GM23338 (cell line): ENCODE results near the gene CES3. TPM values are rescaled to one million over a fixed set of nuclear protein-coding genes. Genes with fewer than 3 reads are reported as not detected.

Experiments
- ATAC-seq: fragments of 200-7000 bp; cut with Tn5 transposase; 3 replicates; pipeline ENCODE4 v1.9.1; 2020
- DNase-seq: peaks from one replicate; pipeline ENCODE4 v3.0.0-alpha.2; 2015; ENCODE audit warnings: low spot score
- H2AFZ ChIP-seq: fragments of 200-600 bp; sonication (generic); 2 replicates; pipeline ENCODE4 v1.8.0; 2016; ENCODE audit warnings: antibody characterized with exemption, mild to moderate bottlenecking, moderate library complexity
- H3F3A ChIP-seq: fragments of 200-600 bp; sonication (generic); replicated peaks from 2 replicates; pipeline ENCODE4 v1.8.0; 2017; ENCODE audit warnings: antibody characterized with exemption, mixed run types, low read depth
- H3K27ac ChIP-seq: fragments of 200-600 bp; sonication (generic); 2 replicates; pipeline ENCODE4 v1.6.1; 2016; ENCODE audit warnings: low read depth
- H3K27me3 ChIP-seq: fragments of 200-600 bp; sonication (generic); 2 replicates; pipeline ENCODE4 v1.8.0; 2016; ENCODE audit warnings: mild to moderate bottlenecking, mixed run types, moderate library complexity; ENCODE audit not compliant: insufficient read depth
- H3K36me3 ChIP-seq: fragments of 200-600 bp; sonication (generic); 2 replicates; pipeline ENCODE4 v1.8.0; 2016; ENCODE audit warnings: mild to moderate bottlenecking; ENCODE audit not compliant: insufficient read depth
- H3K4me1 ChIP-seq: fragments of 200-600 bp; sonication (generic); 2 replicates; pipeline ENCODE4 v1.8.0; 2016; ENCODE audit warnings: mild to moderate bottlenecking, moderate library complexity; ENCODE audit not compliant: insufficient read depth
- H3K4me2 ChIP-seq: fragments of 200-600 bp; sonication (generic); 2 replicates; pipeline ENCODE4 v1.7.1; 2017; ENCODE audit warnings: mixed run types
- H3K4me3 ChIP-seq: fragments of 200-600 bp; sonication (generic); 2 replicates; pipeline ENCODE4 v1.6.1; 2016; ENCODE audit warnings: mixed run types
- H3K79me2 ChIP-seq: fragments of 200-600 bp; sonication (generic); replicated peaks from 2 replicates; pipeline ENCODE4 v1.8.0; 2017; ENCODE audit warnings: mild to moderate bottlenecking; ENCODE audit not compliant: insufficient read depth
- H3K9me2 ChIP-seq: fragments of 200-600 bp; sonication (generic); 2 replicates; pipeline ENCODE4 v1.8.0; 2017; ENCODE audit not compliant: insufficient read depth
- H4K20me1 ChIP-seq: fragments of 200-600 bp; sonication (generic); replicated peaks from 2 replicates; pipeline ENCODE4 v1.8.0; 2017; ENCODE audit warnings: mild to moderate bottlenecking; ENCODE audit not compliant: insufficient read depth
- H3K27ac Mint-ChIP-seq: 2 replicates; pipeline ENCODE4 v1.8.0; 2020; ENCODE audit warnings: inconsistent platforms, mild to moderate bottlenecking, moderate library complexity, mixed read lengths
- H3K27me3 Mint-ChIP-seq: 3 replicates; pipeline ENCODE4 v1.8.0; 2022; ENCODE audit warnings: low read depth, mild to moderate bottlenecking, moderate library complexity, mixed read lengths, inconsistent platforms; ENCODE audit not compliant: insufficient read depth, poor library complexity
- H3K36me3 Mint-ChIP-seq: 3 replicates; pipeline ENCODE4 v1.8.0; 2021; ENCODE audit warnings: low read depth, mild to moderate bottlenecking, inconsistent platforms, moderate library complexity, mixed read lengths
- H3K4me1 Mint-ChIP-seq: 3 replicates; pipeline ENCODE4 v1.8.0; 2020; ENCODE audit warnings: mild to moderate bottlenecking, inconsistent platforms, mixed read lengths
- H3K4me3 Mint-ChIP-seq: 3 replicates; pipeline ENCODE4 v1.8.0; 2021; ENCODE audit warnings: moderate library complexity, mild to moderate bottlenecking, inconsistent platforms, mixed read lengths
- H3K9me3 Mint-ChIP-seq: 3 replicates; pipeline ENCODE4 v1.8.0; 2020; ENCODE audit warnings: moderate library complexity, mild to moderate bottlenecking, inconsistent platforms, mixed read lengths
- CTCF ChIP-seq, 2 experiments: fragments of 200-600 bp in 1 of 2; sonication (generic) in 1 of 2; conservative IDR thresholded peaks; 2 replicates each; pipeline versions ENCODE4 v1.5.1 to v1.6.1; 2016 to 2017; ENCODE audit warnings: antibody characterized with exemption in 2 of 2, low read depth in 2 of 2, mild to moderate bottlenecking in 2 of 2, moderate library complexity in 1 of 2
- ETS1 ChIP-seq: IDR thresholded peaks from 2 replicates; pipeline ENCODE4 v1.6.1; 2016; ENCODE audit warnings: antibody characterized with exemption
- EZH2 ChIP-seq: fragments of 200-600 bp; sonication (generic); IDR thresholded peaks from one replicate; pipeline ENCODE4 v1.8.0; 2017; ENCODE audit warnings: antibody characterized with exemption, mild to moderate bottlenecking, low read depth; ENCODE audit not compliant: unreplicated experiment
- JUNB ChIP-seq: IDR thresholded peaks from one replicate; pipeline ENCODE4 v1.6.1; 2016; ENCODE audit warnings: antibody characterized with exemption; ENCODE audit not compliant: unreplicated experiment
- POLR2AphosphoS5 ChIP-seq: IDR thresholded peaks from 2 replicates; pipeline ENCODE4 v1.6.1; 2016; ENCODE audit warnings: antibody characterized with exemption, low read depth
- REST ChIP-seq: IDR thresholded peaks from one replicate; pipeline ENCODE4 v1.6.1; 2018; ENCODE audit warnings: antibody characterized with exemption; ENCODE audit not compliant: unreplicated experiment
- ZNF114 ChIP-seq: fragments of 250-450 bp; sonication (Bioruptor Pico); IDR thresholded peaks from 2 replicates; pipeline ENCODE4 v1.5.0; 2020; ENCODE audit warnings: mild to moderate bottlenecking, moderate library complexity
- polyA plus RNA-seq: library from polyadenylated mRNA; unstranded; fragments of >200 nt; fragmentation: Nextera tagmentation; extraction: Ambion mirVana; gene quantifications from 2 replicates; pipeline ENCODE4 v1.2.1, GENCODE V29; 2016
- total RNA-seq: library from RNA; depleted of rRNA; stranded (reverse); fragments of >200 nt; shearing (Covaris generic); gene quantifications from 2 replicates; pipeline ENCODE4 v1.2.3, GENCODE V29; 2014

The CES3 gene
- total and polyA plus RNA-seq, 2 experiments from 2014 or later, result 0.55 to 1.0 TPM

- Histone ChIP-seq H3K79me2 (no peaks in the 10 kb centered on the region), H3K36me3 (no peaks in the 10 kb centered on the region), H3K9me2 (no peaks in the 10 kb centered on the region), H3K27me3 (peaks cover 51% of the 10 kb centered on the region), H3K27ac (no peak overlapping the region), H2AFZ (peak overlapping the region; percentile 98; the same call in 1 of the 2 replicates), H4K20me1 (no peaks in the 10 kb centered on the region), H3K4me2 (peak overlapping the region; percentile 87), H3K4me1 (peaks cover 3% of the 10 kb centered on the region; the same call in 1 of the 2 replicates), H3K4me3 (peak overlapping the region; percentile 60), H3F3A (no peaks in the 10 kb centered on the region)
- Mint-ChIP-seq H3K36me3 (0 out of 3 replicates have a peak, but pooled peaks cover 4% of the 10 kb centered on the region), H3K27ac (no peak overlapping the region), H3K4me1 (peaks cover under 1% of the 10 kb centered on the region; the same call in 2 of the 3 replicates), H3K9me3 (peaks cover 10% of the 10 kb centered on the region; the same call in 2 of the 3 replicates), H3K27me3 (peaks cover 39% of the 10 kb centered on the region), H3K4me3 (peak overlapping the region; percentile 66; the same call in 2 of the 3 replicates)
- TF ChIP-seq EZH2 (peak; percentile 36), ETS1 (no peak)
- peak; percentile 33 for DNase-seq
- peak; percentile 38 for ATAC-seq
Measured at GRCh38 chr16:66948837-66949225, 12.2 kb upstream of the CES3 start.

- Mint-ChIP-seq H3K4me3 (no peak overlapping the region), H3K36me3 (0 out of 3 replicates have a peak, but pooled peaks cover 4% of the 10 kb centered on the region), H3K27me3 (peaks cover 44% of the 10 kb centered on the region), H3K9me3 (peaks cover 10% of the 10 kb centered on the region; the same call in 2 of the 3 replicates), H3K4me1 (peaks cover 3% of the 10 kb centered on the region; the same call in 2 of the 3 replicates), H3K27ac (no peak overlapping the region)
- Histone ChIP-seq H2AFZ (no peak overlapping the region), H3K27me3 (peaks cover 51% of the 10 kb centered on the region), H3K36me3 (no peaks in the 10 kb centered on the region), H3K9me2 (no peaks in the 10 kb centered on the region), H4K20me1 (no peaks in the 10 kb centered on the region), H3F3A (no peaks in the 10 kb centered on the region), H3K79me2 (no peaks in the 10 kb centered on the region), H3K4me2 (no peak overlapping the region), H3K4me3 (no peak overlapping the region), H3K27ac (no peak overlapping the region), H3K4me1 (peaks cover 3% of the 10 kb centered on the region; the same call in 1 of the 2 replicates)
- no peak for DNase-seq
- TF ChIP-seq EZH2 (peak; percentile 23), ZNF114 (CRISPR knock-in tag) (no peak), JUNB (no peak), POLR2AphosphoS5 (no peak)
- ATAC-seq, result no peak
Measured at GRCh38 chr16:66949472-66949871, 11.6 kb upstream of the CES3 start.

- Histone ChIP-seq H3K4me2 (no peak overlapping the region), H3F3A (no peaks in the 10 kb centered on the region), H3K79me2 (no peaks in the 10 kb centered on the region), H4K20me1 (no peaks in the 10 kb centered on the region), H3K27ac (no peak overlapping the region), H3K27me3 (peaks cover 51% of the 10 kb centered on the region), H2AFZ (no peak overlapping the region), H3K4me1 (peaks cover 3% of the 10 kb centered on the region; the same call in 1 of the 2 replicates), H3K9me2 (no peaks in the 10 kb centered on the region), H3K4me3 (no peak overlapping the region), H3K36me3 (no peaks in the 10 kb centered on the region)
- H3K27ac Mint-ChIP-seq, result no peak overlapping the region
- TF ChIP-seq REST (no peak), CTCF (conservative IDR thresholded peaks at IDR 0.05; ENCODE audit: low read depth in 2 of 2) (no peak), JUNB (no peak)
- peaks cover 45% of the 10 kb centered on the region for H3K27me3 Mint-ChIP-seq
- no peak for ATAC-seq
- H3K4me1 Mint-ChIP-seq, result peaks cover 3% of the 10 kb centered on the region; the same call in 2 of the 3 replicates
- no peak overlapping the region for H3K4me3 Mint-ChIP-seq
- DNase-seq, result no peak
- peaks cover 10% of the 10 kb centered on the region; the same call in 2 of the 3 replicates for H3K9me3 Mint-ChIP-seq
- H3K36me3 Mint-ChIP-seq, result 0 out of 3 replicates have a peak, but pooled peaks cover 4% of the 10 kb centered on the region
Measured at GRCh38 chr16:66950437-66950836, 10.6 kb upstream of the CES3 start.
